Purkinje cell (primary cell): Measurements from ENCODE around the gene COL10A1. TPM values are rescaled to one million over a fixed set of nuclear protein-coding genes. Genes with fewer than 3 reads are reported as not detected.

Experiments
- polyA plus RNA-seq: library from polyadenylated mRNA; unstranded; fragments of >200 nt; fragmentation: Nextera tagmentation; gene quantifications from 2 replicates; pipeline ENCODE4 v1.2.1, GENCODE V29; 2014

The COL10A1 gene
- 0.09 and 3.7 TPM in 2 replicates for polyA plus RNA-seq

DNA sequence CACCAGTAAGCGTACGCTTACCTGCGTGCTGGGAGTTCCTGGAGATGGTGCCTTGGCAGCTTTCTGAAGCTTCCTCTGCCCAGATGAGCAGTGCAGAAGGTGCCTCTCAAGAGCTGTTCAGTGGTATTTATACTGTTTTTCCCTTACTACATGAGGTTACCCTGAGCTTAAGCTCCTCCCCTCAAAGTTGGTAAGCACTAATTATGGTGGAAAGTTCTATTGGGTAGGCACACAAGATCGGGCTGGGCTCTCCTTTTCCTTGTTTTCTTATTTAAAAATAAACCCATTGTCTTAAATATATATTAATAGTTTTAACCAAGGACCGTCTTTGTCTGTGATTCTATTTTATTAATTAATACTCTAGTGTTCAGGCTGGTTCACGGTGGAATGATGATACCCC is at the start of gene COL10A1:
Gene COL10A1, minus strand, starts transcription at position 101 of the 400 bp plus-strand sequence. CDS start 640 bp downstream, outside the sequence.

DNA sequence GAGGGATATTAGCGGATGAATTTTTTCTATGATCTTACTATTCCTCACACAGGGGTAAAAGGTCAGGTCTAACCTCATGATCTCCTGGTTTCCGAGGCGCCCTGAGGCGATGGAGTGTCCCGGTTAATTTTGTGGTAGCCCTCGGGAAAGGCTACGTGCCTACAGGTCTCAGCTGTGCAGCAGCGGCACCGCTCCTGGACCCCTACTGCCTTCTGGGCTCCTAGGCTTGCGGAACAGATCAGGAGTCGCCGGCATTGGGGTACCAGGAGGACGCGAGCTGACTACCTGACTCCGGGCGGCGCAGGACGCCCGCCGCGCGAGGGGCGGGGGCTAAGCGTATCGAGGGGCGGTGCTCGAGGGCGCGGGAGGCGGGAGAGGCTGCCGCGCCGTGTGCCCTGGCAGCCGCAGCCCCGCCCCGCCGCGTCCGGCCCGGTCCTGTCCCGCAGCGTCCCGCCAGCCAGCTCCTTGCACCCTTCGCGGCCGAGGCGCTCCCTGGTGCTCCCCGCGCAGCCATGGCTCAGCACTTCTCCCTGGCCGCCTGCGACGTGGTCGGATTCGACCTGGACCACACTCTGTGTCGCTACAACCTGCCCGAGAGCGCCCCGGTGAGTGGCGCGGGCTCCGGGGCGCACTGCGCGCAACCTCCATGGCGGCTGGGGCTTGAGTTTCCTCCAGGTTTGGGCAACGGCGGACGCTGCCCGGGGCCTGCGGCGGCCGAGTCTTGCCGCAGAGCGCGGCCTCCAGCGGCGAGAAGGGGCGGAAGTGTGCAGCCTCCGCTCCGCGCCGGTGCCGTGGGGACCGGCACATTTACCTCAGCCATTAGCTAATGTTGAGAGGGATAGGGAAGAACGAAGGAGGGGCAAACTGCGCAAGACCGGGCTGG is 25.3 kb downstream of the COL10A1 start, which contains the start of gene NT5DC1:
Gene NT5DC1, plus strand, starts transcription at position 435 of the 883 bp plus-strand sequence. Its CDS starts 78 bp downstream, at position 513.

Other genes with a start within 250 kb of the COL10A1 start
- 0.15 and 0.21 TPM in 2 replicates for gene FRK, start 65.2 kb downstream of the COL10A1 start, polyA plus RNA-seq
- gene NT5DC1, start 25.3 kb downstream of the COL10A1 start, polyA plus RNA-seq = 21.5 and 31.7 TPM in 2 replicates
- 73.9 and 95.4 TPM in 2 replicates for gene TSPYL4, start 127.9 kb upstream of the COL10A1 start, polyA plus RNA-seq
- gene TSPYL1, start 153.8 kb upstream of the COL10A1 start, polyA plus RNA-seq = 94.9 and 166 TPM in 2 replicates
- 4.5 and 4.8 TPM in 2 replicates for gene DSE, start 244.8 kb upstream of the COL10A1 start, polyA plus RNA-seq